ENCODE results near the gene MTUS2.

Gene MTUS2

DNA sequence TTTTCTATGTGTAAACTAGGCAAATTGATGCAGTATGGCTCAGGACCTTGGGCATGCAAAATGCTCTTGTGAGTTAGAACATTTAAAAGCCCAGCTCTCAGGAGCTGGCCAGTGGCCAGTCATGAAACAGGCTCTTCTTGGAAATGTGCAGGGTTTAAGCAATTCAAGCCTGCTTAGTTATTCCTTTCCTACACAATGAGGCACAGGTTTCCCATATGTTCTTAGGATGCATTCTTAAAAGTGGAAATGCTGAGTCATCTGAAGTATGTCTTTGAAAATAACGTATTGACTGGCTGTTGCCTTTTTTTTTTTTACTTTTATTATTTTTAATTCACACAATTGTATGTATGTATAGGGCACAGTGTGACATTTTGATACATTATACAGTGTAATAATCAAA lies 474.7 kb downstream of the MTUS2 start:
- no peaks in the 10 kb centered on the region for H3F3A ChIP-seq (ENCODE audit: insufficient read depth, low read length)
- no peak overlapping the region for H3K9ac ChIP-seq (ENCODE audit: low read length)
- TF ChIP-seq EZH2phosphoT487 (IDR thresholded peaks at IDR 0.05; ENCODE audit: low read length) (no peak), CTCF (IDR thresholded peaks at IDR 0.05; ENCODE audit: low read length) (no peak), EZH2 (optimal IDR thresholded peaks at IDR 0.05; ENCODE audit: low read depth, low read length) (no peak)
- H3K4me3 ChIP-seq (ENCODE audit: low read length): no peak overlapping the region
- H3K36me3 ChIP-seq (replicated peaks; ENCODE audit: insufficient read depth, low read length): no peaks in the 10 kb centered on the region
- no peaks in the 10 kb centered on the region for H4K20me1 ChIP-seq (ENCODE audit: insufficient read depth, low read length)
- H3K9me2 ChIP-seq (replicated peaks; ENCODE audit: insufficient read depth, low read length): no peaks in the 10 kb centered on the region
- no peaks in the 10 kb centered on the region for H3K4me1 ChIP-seq (ENCODE audit: low read length)
- no peak overlapping the region for H3K27ac ChIP-seq (ENCODE audit: low read length)
- H3K9me3 ChIP-seq (replicated peaks; ENCODE audit: insufficient read depth, low read length): no peaks in the 10 kb centered on the region
- no peaks in the 10 kb centered on the region for H3K27me3 ChIP-seq (replicated peaks; ENCODE audit: insufficient read depth, low read length)
- H2AFZ ChIP-seq (ENCODE audit: low read length): no peak overlapping the region
- H3K79me2 ChIP-seq (ENCODE audit: low read length): no peaks in the 10 kb centered on the region
- no peak for DNase-seq
- H3K4me2 ChIP-seq (ENCODE audit: low read depth, low read length): no peak overlapping the region

DNA sequence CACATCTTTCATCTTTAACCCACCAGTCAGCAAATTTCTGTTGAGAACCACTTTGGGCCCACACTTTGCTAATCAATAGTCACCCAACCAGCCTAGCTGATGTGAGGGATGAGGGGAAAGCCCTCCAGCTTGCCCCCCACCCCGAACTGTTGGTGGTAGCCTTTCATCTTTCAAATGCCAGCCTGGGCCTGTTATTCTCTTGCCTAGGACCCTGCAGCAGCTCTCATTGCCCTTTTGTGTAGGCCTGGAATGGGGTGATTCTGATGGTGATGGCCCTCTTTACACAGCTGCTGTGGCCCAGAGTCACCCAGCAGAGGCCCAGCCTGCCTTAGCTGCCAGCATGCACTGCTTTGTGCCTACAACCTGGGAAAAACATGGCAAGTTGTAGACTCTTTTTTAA lies 480.9 kb downstream of the MTUS2 start:
- Histone ChIP-seq H3K4me2 (ENCODE audit: low read depth, low read length) (no peak overlapping the region), H3K79me2 (ENCODE audit: low read length) (no peaks in the 10 kb centered on the region), H3K27me3 (replicated peaks; ENCODE audit: insufficient read depth, low read length) (no peaks in the 10 kb centered on the region), H3K36me3 (replicated peaks; ENCODE audit: insufficient read depth, low read length) (no peaks in the 10 kb centered on the region), H3K27ac (ENCODE audit: low read length) (no peak overlapping the region), H3K4me3 (ENCODE audit: low read length) (no peak overlapping the region), H3F3A (ENCODE audit: insufficient read depth, low read length) (no peaks in the 10 kb centered on the region), H3K4me1 (ENCODE audit: low read length) (no peaks in the 10 kb centered on the region), H2AFZ (ENCODE audit: low read length) (no peak overlapping the region), H3K9ac (ENCODE audit: low read length) (no peak overlapping the region), H4K20me1 (ENCODE audit: insufficient read depth, low read length) (no peaks in the 10 kb centered on the region), H3K9me2 (replicated peaks; ENCODE audit: insufficient read depth, low read length) (no peaks in the 10 kb centered on the region), H3K9me3 (replicated peaks; ENCODE audit: insufficient read depth, low read length) (no peaks in the 10 kb centered on the region)
- TF ChIP-seq CTCF (IDR thresholded peaks at IDR 0.05; ENCODE audit: low read length) (no peak), EZH2 (optimal IDR thresholded peaks at IDR 0.05; ENCODE audit: low read depth, low read length) (no peak), EZH2phosphoT487 (IDR thresholded peaks at IDR 0.05; ENCODE audit: low read length) (no peak)
- no peak for DNase-seq

GRCh38 chr13:29304148-29304547 lies 484.0 kb downstream of the MTUS2 start:
- Histone ChIP-seq H3K4me2 (ENCODE audit: low read depth, low read length) (no peak overlapping the region), H3F3A (ENCODE audit: insufficient read depth, low read length) (no peaks in the 10 kb centered on the region), H3K36me3 (replicated peaks; ENCODE audit: insufficient read depth, low read length) (no peaks in the 10 kb centered on the region), H3K4me1 (ENCODE audit: low read length) (no peaks in the 10 kb centered on the region), H3K79me2 (ENCODE audit: low read length) (no peaks in the 10 kb centered on the region), H4K20me1 (ENCODE audit: insufficient read depth, low read length) (no peaks in the 10 kb centered on the region), H3K9ac (ENCODE audit: low read length) (no peak overlapping the region), H3K4me3 (ENCODE audit: low read length) (no peak overlapping the region), H3K9me2 (replicated peaks; ENCODE audit: insufficient read depth, low read length) (no peaks in the 10 kb centered on the region), H3K27me3 (replicated peaks; ENCODE audit: insufficient read depth, low read length) (no peaks in the 10 kb centered on the region), H2AFZ (ENCODE audit: low read length) (no peak overlapping the region), H3K27ac (ENCODE audit: low read length) (no peak overlapping the region), H3K9me3 (replicated peaks; ENCODE audit: insufficient read depth, low read length) (no peaks in the 10 kb centered on the region)
- TF ChIP-seq CTCF (IDR thresholded peaks at IDR 0.05; ENCODE audit: low read length) (no peak), EZH2phosphoT487 (IDR thresholded peaks at IDR 0.05; ENCODE audit: low read length) (no peak), EZH2 (optimal IDR thresholded peaks at IDR 0.05; ENCODE audit: low read depth, low read length) (no peak)
- no peak for DNase-seq

Data from MM.1S (cell line).